HG03066 (cell line): ENCODE measurements around the gene PNPLA1.

Experiments used
- ATAC-seq: cut with Tn5 transposase; IDR thresholded peaks from one replicate; pipeline ENCODE4 v1.9.1; 2021; ENCODE audit warnings: low read depth; ENCODE audit not compliant: unreplicated experiment

The PNPLA1 gene

DNA sequence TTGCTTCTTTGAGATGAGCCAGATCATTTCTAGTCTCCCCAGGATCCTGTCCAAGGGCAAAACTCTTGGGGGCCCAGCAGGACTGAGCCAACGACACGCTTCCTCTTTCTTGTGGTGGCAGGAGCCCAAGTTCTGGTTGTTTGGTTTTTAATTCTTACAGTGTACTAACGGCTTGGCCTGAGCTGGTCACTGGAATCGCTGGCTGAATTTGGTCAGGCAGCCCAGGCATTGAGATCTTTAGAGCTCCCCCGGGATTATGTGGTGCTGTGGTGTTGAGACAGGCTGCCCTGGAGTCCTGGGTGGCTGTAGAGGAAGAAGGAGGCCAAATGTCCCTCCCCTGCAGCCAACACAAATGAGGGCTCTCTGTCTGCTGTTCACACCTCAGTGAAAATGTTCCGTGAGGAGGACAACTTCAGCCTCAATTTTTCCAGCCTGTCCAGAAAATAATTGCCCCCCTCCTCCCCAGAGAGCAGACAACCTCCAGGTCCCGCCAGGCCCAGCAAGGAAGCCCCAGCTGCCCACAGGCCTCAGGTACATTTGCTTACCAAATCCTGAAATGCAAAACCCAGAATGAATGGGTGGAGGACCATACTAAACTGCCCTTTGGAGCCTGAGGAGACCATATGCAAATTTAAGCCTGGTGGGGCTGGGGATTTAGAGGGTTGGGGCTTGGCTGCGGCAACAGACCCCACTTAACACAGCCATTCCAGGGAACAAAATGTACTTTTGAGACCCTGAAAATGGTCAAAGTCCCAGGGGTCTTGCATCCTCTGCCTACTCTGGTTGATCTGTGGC is 43.2 kb downstream of the PNPLA1 start:
- ATAC-seq: no peak

DNA sequence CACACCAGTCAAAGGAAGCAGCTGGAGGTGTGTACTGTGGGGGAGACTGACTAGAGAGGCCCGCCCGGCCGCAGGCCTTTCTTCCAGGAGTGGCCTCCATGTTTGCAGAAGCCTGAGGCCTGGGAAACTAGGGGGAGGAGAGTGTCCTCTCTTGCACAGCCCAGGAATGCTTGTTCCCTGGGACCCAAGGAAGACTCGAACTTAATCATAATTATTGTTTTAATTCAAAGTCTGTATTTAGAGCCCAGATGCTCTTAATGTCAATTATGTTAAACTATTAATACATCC is 43.7 kb downstream of the PNPLA1 start:
- no peak for ATAC-seq

DNA sequence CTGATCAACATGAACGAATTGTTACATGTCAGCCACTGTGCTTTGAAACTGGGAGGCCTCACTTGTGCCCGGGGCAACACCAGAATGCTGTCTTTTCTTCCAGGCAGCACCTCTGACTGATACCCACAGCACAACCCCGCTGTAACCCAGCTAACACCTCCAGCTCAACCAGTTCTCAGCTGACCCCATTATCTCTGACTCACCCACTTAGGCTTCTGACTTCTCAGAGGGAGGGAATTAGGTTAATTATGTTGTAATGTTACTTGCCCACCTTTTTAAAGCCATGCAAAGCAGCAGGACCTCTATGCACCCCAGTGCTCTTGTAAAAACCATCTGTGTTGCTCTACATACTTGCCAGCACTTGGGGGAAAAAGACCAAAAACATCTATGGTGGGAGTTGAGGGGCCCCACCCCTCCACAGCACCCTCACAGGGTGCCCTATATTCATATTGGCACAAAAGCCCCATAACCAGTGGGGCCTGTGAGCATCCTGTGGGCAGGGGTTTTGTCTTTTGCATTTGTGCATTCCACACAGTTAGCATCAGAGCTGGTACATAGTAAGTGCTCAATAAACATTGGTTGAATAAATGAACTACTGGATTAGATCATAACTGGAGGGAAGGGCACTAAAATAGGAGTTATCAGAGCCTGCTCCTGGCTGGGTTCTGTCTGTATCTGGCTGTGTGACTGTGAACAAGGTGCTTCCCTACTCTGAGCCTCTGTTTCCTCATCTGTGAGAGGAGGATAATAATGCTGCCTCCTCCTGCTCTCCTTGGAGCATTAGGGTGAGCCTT is 44.6 kb downstream of the PNPLA1 start:
- ATAC-seq: no peak

DNA sequence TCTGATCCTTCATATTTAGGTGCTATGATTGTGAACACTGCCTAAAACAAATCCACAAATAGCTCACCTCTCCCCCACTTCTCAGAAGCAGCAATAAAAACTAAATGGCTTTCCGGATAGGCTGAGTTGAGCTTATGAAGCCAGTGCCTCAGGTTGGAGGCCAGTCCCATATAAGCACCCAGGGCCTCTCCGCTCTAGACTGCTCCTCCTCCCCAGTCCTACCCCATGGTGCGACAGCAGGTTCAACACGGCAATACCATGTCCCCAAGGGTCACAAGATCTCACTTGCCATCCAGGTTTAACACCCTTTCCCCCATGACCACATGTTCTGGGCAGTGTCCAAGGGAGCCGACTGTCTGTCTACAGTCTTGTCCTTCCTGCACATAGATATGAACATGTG is 46.1 kb downstream of the PNPLA1 start:
- no peak for ATAC-seq

DNA sequence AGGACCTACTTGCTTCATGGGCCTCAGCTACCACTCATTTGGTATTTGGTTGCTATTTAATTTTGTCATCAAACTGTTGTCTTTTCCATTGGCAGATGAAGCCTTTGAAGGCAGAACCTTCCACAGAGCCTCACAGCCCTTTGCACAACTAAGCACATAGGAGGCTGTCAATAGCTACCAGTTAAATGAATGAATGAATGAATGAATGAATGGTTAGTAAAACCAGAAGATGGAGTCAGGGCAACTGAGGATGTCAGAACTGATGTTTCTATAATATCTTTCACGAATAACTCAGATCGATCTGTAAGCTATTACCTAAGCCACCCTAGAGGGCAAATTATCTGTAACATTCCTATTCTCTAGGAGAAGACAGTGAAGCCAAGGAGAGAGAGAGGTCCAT is 47.8 kb downstream of the PNPLA1 start:
- no peak for ATAC-seq

DNA sequence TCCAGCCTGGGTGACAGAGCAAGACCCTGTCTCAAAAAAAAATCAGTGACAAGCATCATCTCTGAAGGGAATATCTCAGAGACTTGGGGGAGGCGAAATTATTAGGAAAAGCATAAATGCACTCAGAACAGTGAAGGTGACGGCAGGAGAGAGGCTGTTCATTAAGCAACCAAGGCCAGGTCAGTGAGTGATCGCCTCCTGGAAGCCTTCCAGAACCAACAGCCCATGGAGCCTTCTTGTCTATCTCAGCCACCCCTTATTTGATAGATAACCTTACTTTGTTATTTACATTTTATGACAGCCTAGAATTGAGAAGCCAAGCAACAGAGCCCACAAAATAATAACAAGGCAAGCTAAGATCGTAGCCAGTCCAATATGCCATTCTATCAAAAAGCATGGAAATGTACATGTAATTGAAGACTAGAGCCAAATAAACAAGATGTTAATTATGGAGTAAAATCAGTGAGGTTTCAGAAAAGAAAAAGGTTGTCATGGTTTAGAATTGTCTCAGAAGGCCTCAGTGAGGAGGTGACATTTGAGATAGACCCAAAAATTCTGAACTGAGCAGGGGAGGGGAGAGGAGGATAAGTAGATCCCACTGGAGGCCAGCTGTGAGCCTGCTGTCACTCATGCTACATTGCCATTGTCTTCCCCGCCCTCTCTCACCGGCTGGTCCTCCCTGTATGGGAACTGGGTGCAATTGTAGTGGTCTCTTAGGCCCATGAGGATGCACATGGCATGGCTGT is 49.0 kb downstream of the PNPLA1 start:
- no peak for ATAC-seq

DNA sequence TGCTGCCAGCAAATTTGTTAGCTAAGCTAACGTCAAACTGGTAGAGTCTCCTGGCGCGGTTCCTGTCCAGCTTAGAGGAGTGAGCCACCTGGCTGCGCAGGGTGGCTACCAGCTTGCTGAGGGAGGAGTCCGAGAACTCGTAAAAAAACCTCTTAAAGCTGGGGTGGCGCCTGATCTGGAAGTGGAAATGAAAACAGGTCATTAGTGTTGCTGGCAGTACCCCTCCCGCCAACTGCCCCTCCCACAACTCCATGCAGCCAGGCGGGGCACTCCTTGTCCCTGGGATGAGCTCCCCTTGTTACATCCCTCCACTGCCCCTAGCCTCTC is 49.5 kb downstream of the PNPLA1 start:
- no peak for ATAC-seq

DNA sequence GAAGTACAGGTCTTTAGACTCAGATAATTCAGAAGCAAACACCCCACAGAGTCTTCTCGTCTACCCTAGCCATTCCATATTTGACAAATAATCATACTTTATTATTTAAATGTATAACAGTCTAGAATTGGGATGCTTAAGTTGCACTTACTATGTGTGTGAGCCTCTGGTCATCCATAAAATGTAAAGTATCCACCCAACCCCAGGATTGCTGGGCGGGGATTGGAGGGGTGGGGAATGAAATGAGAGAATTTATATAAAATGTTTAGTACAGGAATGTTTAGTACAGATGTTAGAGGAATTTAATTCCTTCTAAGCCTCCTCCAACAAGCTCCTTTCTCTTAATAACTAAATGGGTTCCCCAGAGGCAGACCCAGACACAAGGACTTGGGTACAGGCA is 50.0 kb downstream of the PNPLA1 start:
- no peak for ATAC-seq

DNA sequence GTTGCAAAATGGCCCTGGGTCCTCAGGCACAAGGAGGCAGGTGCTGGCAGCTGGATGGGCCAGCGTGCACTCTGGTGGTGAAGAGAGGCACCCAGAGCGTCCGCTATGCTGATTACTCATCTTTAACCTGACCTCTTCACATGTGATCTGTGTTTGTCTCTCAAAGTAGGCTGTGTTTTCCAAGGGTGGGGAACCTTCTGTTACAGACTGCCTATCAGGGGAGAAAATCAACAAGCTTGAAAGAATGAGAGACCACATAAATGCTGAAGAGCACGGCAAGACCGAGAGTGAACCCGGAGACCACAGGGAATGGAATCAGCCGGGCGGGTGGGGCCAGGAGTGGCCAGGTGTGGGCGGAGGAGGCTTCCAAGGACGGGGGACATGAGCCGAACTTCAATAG is 50.6 kb downstream of the PNPLA1 start:
- no peak for ATAC-seq

DNA sequence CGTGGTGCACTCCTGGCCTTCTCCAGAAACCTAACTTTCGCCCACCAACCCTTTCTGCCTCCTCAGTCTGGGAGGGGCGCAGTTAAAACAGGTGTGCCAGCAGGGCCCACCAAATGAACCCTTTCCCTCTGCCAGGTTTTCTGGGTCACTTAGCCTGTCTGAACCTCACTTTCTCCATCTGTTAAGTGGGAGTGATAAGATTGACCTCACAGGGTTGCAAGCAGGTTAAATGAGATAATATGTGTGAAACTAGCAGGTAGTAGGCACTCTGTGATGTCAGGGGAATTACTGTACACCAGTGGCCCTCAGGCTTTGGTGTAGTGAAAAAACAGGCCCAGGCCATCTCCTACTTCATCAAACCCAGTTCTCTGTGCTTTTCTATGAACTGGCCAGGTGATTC is 52.7 kb downstream of the PNPLA1 start:
- no peak for ATAC-seq

DNA sequence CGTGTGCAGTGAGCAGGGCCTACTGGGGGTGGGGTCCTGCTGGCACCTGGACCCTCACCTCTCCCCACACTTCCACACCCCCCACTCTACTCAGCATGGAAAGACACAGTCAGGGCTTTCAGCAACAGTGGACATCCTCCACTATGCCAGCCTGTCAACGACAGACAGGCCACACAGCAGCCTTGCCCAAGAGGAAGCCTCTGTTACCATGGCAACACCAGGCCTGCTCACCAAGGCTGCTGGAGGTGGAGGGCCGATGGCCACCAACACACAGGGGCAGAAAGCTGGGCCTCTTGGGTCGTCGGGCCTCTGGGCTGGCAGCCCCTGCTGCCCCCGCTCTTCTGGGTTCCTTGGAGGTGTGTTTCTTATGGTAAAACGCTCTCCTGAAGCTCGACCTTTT is 53.2 kb downstream of the PNPLA1 start:
- ATAC-seq: no peak

DNA sequence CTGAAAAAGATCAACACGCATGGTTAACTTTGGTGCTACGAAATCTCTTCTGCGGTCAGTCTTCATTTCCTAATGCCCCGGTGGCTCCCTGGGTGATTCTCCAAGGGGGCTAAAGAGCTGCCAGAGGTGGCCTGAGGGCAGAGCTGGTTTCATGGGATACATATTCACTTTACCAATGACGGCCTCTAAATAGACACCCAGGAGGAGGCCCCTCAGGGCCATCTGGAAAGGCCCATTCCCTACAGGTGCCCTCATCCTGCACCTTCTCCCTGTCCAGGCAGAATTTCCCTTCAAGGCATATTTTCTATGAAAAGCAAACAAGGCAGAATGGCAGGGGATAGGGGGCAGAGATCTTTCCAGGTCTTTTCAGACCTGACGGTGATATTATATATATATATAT is 54.3 kb downstream of the PNPLA1 start:
- ATAC-seq: no peak

DNA sequence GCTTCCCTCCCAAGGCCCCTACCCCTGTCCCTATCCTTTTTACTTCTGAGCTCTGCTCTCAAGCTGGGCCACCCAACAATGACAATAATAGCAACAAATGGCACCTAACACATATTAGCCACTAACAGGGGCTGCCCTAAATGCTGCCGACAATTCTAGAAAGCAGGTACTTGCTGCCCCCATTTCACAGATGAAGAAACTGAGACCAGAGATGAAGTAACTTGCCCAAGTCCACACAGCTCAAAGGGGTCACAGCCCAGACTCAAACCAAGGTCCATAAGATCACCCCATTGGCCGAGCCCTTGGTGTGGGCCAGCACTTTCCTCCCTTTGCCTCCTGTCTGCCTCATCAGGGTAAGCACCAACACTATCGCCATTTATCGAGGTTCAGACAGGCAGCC is 54.9 kb downstream of the PNPLA1 start:
- ATAC-seq: no peak

DNA sequence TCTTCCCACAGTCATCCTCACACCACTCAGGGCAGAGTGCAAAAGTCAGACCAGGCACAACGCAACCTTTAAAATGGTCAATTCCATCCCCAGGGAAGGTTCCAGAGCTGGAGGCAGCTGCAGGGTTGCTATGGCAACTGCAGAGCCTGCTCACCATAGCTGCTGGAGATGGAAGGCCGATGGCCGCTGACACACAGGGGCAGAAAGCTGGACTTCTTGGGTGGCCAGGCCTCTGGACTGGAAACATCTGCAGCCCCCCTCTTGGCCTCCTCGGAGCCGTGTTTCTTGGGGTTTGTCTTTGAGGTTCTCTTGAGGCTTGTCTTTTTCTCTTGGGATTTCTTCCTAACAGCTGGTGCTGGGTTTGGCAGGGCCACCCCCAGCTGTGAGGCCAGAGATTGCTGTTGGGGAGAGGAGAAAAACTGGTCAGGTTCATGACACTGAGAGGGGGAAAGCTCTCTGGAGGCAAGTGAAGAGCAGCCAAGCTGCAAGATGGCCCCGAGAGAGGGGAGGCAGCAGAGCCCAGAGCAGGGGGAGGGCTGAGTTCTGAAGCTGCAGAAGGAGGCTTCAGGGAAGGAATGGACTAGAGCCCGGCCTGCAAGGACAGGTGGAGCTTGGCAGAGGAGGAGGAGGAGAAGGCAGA is 56.6 kb downstream of the PNPLA1 start:
- no peak for ATAC-seq

DNA sequence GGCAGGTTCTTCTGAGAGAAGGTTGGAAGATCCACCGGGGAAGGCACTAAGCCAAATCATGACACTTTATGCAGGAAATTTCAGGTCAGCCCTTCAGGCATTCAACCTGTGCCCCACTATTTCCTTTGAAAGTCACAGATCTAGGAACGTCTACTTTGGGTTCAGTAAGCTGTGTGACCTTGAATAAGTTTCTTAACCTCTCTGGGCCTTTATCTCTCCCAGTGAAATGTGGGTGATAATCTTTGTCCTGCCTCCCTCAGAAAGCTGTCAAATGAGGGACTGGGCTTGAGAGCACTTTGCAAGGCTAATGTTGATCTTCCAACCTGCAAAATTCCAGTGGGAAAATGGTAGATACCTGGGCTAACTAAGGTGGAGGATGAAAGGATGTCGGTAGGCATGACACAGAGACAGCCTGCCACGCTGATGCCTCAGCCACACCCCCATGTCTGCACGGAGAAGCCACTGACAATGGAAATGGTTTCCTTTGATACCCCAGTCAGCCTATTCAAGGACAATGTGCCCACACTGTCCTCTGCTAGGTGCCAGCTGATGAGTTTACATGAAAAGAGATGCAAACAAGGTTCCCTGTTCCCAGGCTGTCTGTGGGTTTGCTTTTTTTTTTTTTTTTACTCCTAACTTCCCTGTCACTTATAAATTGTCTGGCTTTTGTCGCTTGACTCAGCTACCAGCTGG is 57.5 kb downstream of the PNPLA1 start:
- no peak for ATAC-seq

DNA sequence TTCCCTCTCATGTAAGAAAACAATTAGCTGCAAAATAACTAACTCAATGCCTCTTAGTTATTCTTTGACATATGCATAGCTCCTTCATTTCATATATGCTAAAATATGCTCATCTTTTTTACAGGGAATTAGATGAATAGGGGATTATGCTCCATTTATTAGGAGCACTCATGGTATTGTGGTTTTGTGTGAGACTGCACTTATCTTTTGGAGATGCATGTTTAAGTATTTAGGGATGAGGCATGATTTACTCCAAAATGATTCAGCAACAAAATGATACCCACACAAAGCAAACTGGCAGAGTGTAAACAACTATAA is 58.0 kb downstream of the PNPLA1 start:
- no peak for ATAC-seq

DNA sequence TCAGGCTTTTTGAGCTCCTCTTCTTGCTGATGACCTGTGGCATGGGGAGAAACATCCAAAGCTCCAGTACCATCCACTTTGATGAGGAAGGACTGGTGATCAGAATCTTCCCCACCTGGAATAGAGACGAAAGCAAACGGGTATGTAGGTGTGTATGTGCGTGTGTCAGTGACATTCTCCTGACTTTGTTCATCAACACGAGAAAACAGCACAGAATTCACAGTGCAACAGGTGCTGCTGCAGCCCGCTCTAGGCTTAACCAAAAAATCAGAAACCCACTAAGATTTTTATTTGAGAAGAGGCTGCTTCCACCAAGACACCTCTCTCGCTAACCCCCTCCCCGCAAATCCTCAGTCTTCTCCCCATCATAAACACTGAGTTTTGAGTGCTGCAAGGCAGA is 58.7 kb downstream of the PNPLA1 start:
- no peak for ATAC-seq

DNA sequence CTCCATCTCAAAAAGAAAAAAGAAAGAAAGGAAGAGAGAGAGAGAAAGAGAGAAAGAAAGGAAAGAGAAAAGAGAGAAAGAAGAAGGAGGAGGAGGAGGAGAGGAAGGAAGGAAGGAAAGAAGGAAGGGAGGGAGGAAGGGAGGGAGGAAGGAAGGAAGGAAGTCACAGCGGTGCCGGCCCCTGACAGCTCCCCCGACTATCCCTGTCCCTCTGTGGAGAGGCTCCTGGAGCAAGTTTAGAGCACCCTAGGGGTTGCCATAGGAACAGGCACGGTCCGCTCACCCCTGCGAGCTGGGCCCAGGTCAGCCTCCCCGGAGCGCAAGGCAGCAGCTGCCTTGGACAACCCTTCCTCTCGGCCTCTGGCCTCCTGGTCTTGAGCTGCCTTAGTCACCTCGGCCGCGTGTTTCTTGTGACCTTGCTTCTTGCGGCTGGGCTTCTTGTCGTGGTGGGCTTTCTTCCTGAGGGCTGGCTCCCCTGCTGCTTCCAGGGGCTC is 60.0 kb downstream of the PNPLA1 start:
- ATAC-seq: no peak

DNA sequence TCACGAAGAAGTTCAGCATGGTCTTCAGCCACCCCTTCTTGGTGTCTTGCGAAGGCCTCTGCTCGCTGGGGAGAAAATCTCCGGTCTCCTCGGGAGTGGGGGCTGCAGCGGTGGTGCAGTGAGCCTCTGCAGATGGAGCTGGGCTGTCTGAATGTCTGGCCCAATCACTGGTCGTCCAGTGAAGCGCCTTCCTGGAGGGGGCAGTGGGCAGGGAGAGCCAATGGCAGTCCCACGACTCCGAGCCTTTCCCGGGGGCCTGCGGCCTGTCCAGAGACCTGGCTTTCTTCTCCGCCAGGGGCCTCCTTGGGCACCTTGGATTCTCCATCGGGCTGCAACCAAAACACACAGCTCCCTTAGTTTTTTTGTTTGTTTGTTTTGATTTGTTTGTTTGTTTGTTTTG is 60.5 kb downstream of the PNPLA1 start:
- ATAC-seq: no peak

DNA sequence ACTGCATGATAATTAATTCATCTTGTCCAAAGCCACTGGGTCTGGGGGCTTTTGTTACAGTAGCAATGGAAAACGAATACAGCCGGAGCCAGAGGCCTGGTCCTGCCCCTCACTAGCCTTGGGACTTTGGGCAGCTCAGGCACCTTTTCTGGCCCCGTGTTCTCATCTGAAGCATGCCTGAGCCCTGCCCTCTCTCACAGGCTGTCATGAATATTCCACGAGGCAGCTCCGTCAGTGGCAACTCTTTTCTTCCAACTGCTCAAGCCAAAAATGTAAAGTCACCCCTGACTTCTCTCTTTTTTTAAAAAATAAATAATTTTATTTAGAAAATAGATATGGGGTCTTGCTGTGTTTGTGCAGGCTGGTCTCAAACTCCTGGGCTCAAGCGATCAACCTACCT is 61.5 kb downstream of the PNPLA1 start:
- ATAC-seq: no peak
